A549 (cell line): ENCODE data around the gene CCDC190.

Experiments used
- ESRRA ChIP-seq: fragments of 150-350 bp; IDR thresholded peaks from 2 replicates; pipeline ENCODE4 v1.6.1; 2014; ENCODE audit warnings: mild to moderate bottlenecking, low read length, borderline replicate concordance
- MAZ ChIP-seq: fragments of 150-350 bp; IDR thresholded peaks from 2 replicates; pipeline ENCODE4 v1.6.1; 2014; ENCODE audit warnings: antibody characterized with exemption, low read depth, low read length, borderline replicate concordance
- POLR2A ChIP-seq: IDR thresholded peaks from 2 replicates; pipeline ENCODE4 v1.6.1; 2012; ENCODE audit warnings: mild to moderate bottlenecking, low read length
- REST ChIP-seq: fragments of 200-600 bp; sonication (generic); IDR thresholded peaks from 2 replicates; pipeline ENCODE4 v1.6.1; 2016; ENCODE audit warnings: antibody characterized with exemption, mild to moderate bottlenecking, moderate library complexity
- RNF2 ChIP-seq: fragments of 200-600 bp; sonication (generic); IDR thresholded peaks from 2 replicates; pipeline ENCODE4 v1.6.1; 2016; ENCODE audit warnings: low read depth, mild to moderate bottlenecking, antibody characterized with exemption, moderate library complexity, borderline replicate concordance
- SREBF2 ChIP-seq: fragments of 450-650 bp; IDR thresholded peaks from 2 replicates; pipeline ENCODE4 v1.6.1; 2014; ENCODE audit warnings: mild to moderate bottlenecking, moderate library complexity
- TP53 ChIP-seq: fragments of 250-450 bp; sonication (Bioruptor Pico); IDR thresholded peaks from 2 replicates; pipeline ENCODE4 v1.5.0; 2021; ENCODE audit warnings: mild to moderate bottlenecking, moderate library complexity
- ZFP36 ChIP-seq: fragments of 450-650 bp; IDR thresholded peaks from 2 replicates; pipeline ENCODE4 v1.6.1; 2014; ENCODE audit warnings: borderline replicate concordance; ENCODE audit not compliant: partially characterized antibody
- TF ChIP-seq, protein P1 (sequence below): fragments of >200 bp; sonication (Bioruptor Twin); formaldehyde crosslinking; IDR thresholded peaks from 3 replicates; pipeline ENCODE4 v1.5.1; 2016

DNA sequence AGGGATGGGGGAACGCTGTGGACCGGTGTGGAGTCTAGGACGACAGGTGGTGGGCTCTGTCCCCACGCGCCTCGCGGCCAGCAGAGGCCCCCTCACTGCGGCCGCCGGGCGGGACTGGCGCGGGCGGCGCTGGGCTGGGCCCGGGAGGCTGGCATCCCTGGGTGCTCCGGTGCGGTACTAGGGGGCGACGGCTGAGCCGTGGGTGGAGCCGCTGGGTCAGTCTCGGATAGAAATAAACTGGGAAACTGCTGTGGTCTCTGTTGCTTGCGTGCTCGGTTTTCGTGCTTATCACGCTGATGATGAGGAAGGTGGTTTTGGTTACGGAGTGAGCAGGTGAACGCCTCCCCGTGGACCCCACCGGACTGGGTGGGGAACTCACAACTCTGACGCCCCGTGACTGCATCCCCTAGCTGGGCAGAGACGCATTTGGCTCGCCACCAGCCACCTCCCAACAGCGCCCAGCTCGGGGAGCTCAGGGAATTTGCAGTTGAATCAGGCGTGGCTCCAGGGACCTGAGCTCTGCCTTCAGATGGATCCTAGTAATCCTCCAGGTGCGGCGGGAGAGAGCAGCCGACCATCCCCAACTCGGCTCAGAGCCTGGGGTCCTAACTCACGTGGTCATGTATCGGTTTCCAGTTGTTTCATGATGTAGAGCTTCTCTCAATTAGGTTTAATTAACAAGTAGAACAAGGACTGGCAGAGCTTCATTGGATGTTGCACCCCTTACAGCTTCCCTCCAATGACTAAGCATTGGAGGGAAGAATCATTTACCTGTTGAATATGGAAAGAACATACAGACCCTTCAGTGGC is 38.4 kb downstream of the CCDC190 start:
- TF ChIP-seq, protein P1, sequence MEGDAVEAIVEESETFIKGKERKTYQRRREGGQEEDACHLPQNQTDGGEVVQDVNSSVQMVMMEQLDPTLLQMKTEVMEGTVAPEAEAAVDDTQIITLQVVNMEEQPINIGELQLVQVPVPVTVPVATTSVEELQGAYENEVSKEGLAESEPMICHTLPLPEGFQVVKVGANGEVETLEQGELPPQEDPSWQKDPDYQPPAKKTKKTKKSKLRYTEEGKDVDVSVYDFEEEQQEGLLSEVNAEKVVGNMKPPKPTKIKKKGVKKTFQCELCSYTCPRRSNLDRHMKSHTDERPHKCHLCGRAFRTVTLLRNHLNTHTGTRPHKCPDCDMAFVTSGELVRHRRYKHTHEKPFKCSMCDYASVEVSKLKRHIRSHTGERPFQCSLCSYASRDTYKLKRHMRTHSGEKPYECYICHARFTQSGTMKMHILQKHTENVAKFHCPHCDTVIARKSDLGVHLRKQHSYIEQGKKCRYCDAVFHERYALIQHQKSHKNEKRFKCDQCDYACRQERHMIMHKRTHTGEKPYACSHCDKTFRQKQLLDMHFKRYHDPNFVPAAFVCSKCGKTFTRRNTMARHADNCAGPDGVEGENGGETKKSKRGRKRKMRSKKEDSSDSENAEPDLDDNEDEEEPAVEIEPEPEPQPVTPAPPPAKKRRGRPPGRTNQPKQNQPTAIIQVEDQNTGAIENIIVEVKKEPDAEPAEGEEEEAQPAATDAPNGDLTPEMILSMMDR, result no peak
- TF ChIP-seq TP53 (no peak), ESRRA (no peak), MAZ (no peak), ZFP36 (no peak), POLR2A (no peak), RNF2 (no peak), REST (no peak), SREBF2 (no peak)
